Activated CD4-positive, alpha-beta T cell treated with anti-CD3 and anti-CD28 coated beads, Interleukin-2, Interleukin-6, amounts not matched to agents 100 ng/mL and 50 ng/mL, durations not matched to agents 16 hours and 8 hours (primary cell): Measurements from ENCODE around the gene PPP4R4.

Source experiments
- DNase-seq: peaks from one replicate; pipeline ENCODE4 v3.0.0-alpha.2; 2020

The PPP4R4 gene

GRCh38 chr14:94173885-94174603 is at the start of gene PPP4R4:
Gene PPP4R4, plus strand, starts transcription at chr14:94174322. Its CDS starts 144 bp downstream, at chr14:94174466.
- DNase-seq: peak; percentile 90

GRCh38 chr14:94124582-94125377 is 49.3 kb upstream of the PPP4R4 start:
- DNase-seq: no peak

GRCh38 chr14:94125659-94126418 is 48.3 kb upstream of the PPP4R4 start:
- no peak for DNase-seq

GRCh38 chr14:94126419-94126677 is 47.8 kb upstream of the PPP4R4 start:
- no peak for DNase-seq

- no peak for DNase-seq
Measured at GRCh38 chr14:94126800-94127199, 47.3 kb upstream of the PPP4R4 start.

GRCh38 chr14:94127330-94127729 is 46.8 kb upstream of the PPP4R4 start:
- DNase-seq: no peak

- no peak for DNase-seq
Measured at GRCh38 chr14:94128216-94128839, 45.8 kb upstream of the PPP4R4 start.

- peak; percentile 79 for DNase-seq
Measured at GRCh38 chr14:94129111-94129757, 44.9 kb upstream of the PPP4R4 start, which contains the start of gene IFI27L2. Gene IFI27L2, minus strand, starts transcription at chr14:94129604. Its CDS starts 40 bp downstream, at chr14:94129564.

- DNase-seq: peak; percentile 27
Measured at GRCh38 chr14:94129758-94130414, 44.2 kb upstream of the PPP4R4 start.

GRCh38 chr14:94132285-94132887 is 41.7 kb upstream of the PPP4R4 start:
- peak; percentile 85 for DNase-seq

- DNase-seq: no peak
Measured at GRCh38 chr14:94135476-94135875, 38.6 kb upstream of the PPP4R4 start.

- DNase-seq: peak; percentile 88
Measured at GRCh38 chr14:94136575-94137331, 37.4 kb upstream of the PPP4R4 start.

- DNase-seq: no peak
Measured at GRCh38 chr14:94138251-94138650, 35.9 kb upstream of the PPP4R4 start.

GRCh38 chr14:94139006-94139405 is 35.1 kb upstream of the PPP4R4 start:
- no peak for DNase-seq

- DNase-seq: no peak
Measured at GRCh38 chr14:94139421-94139820, 34.7 kb upstream of the PPP4R4 start.

- no peak for DNase-seq
Measured at GRCh38 chr14:94142247-94142646, 31.9 kb upstream of the PPP4R4 start.

- no peak for DNase-seq
Measured at GRCh38 chr14:94142836-94143235, 31.3 kb upstream of the PPP4R4 start.

- DNase-seq: peak; percentile 30
Measured at GRCh38 chr14:94143239-94143638, 30.9 kb upstream of the PPP4R4 start.

GRCh38 chr14:94143711-94144110 is 30.4 kb upstream of the PPP4R4 start:
- DNase-seq: no peak

GRCh38 chr14:94144765-94145164 is 29.4 kb upstream of the PPP4R4 start:
- no peak for DNase-seq
